ENCODE results near the gene PEX11G.

DNA sequence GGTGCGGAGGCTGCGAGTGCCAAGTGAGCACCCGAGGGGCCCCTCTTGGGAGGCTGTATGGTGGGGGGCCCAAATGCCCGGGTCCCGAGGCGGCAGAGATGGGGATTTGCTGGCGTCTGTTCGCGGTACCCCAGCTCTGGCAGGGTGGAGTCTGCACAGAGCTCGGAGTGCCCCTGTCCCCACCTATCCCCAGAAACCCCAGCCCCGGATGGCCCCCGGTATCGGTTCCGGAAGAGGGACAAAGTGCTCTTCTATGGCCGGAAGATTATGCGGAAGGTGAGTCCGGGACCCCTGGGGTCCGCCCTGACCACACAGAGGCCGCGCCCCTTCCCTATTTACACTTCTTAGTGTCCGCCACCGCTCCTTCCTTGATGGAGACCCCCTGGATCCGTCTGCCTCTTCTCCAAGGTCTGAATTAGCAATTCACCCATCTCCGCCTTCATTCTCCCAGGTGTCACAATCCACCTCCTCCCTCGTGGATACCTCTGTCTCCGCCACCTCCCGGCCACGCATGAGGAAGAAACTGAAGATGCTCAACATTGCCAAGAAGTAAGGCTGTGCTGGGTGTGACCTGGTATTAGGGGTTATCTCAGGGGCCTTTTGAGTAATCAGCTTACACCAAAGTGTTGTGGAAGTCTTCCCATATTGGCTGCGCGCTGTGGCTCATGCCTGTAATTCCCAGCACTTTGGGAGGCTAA is 47.3 kb upstream of the PEX11G start:
- TF ChIP-seq, protein P1, sequence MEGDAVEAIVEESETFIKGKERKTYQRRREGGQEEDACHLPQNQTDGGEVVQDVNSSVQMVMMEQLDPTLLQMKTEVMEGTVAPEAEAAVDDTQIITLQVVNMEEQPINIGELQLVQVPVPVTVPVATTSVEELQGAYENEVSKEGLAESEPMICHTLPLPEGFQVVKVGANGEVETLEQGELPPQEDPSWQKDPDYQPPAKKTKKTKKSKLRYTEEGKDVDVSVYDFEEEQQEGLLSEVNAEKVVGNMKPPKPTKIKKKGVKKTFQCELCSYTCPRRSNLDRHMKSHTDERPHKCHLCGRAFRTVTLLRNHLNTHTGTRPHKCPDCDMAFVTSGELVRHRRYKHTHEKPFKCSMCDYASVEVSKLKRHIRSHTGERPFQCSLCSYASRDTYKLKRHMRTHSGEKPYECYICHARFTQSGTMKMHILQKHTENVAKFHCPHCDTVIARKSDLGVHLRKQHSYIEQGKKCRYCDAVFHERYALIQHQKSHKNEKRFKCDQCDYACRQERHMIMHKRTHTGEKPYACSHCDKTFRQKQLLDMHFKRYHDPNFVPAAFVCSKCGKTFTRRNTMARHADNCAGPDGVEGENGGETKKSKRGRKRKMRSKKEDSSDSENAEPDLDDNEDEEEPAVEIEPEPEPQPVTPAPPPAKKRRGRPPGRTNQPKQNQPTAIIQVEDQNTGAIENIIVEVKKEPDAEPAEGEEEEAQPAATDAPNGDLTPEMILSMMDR (IDR thresholded peaks at IDR 0.05; ENCODE audit: low read length): no peak
- TF ChIP-seq EZH2 (IDR thresholded peaks at IDR 0.05; ENCODE audit: borderline replicate concordance, low read length): no peak

Data from OCI-LY1 (cell line).